ENCODE results near the gene IRF9.
A peak's percentile ranks its signal among the peaks of the same experiment; 100 is the strongest.

The IRF9 gene

GRCh38 chr14:24178399-24179178 lies 17.5 kb downstream of the IRF9 start:
- no peak for DNase-seq (ENCODE audit: low read depth)

GRCh38 chr14:24179294-24179960 lies 18.4 kb downstream of the IRF9 start:
- DNase-seq (ENCODE audit: low read depth), result no peak

- no peak for DNase-seq (ENCODE audit: low read depth)
Observed at GRCh38 chr14:24179961-24180796, 19.1 kb downstream of the IRF9 start.

- DNase-seq (ENCODE audit: low read depth), result no peak
Observed at GRCh38 chr14:24181371-24182077, 20.5 kb downstream of the IRF9 start.

GRCh38 chr14:24182110-24182882 lies 21.2 kb downstream of the IRF9 start:
- DNase-seq (ENCODE audit: low read depth), result no peak

- DNase-seq (ENCODE audit: low read depth), result no peak
Observed at GRCh38 chr14:24183014-24183481, 22.0 kb downstream of the IRF9 start.

- no peak for DNase-seq (ENCODE audit: low read depth)
Observed at GRCh38 chr14:24184104-24184970, 23.3 kb downstream of the IRF9 start.

- no peak for DNase-seq (ENCODE audit: low read depth)
Observed at GRCh38 chr14:24185026-24185425, 24.0 kb downstream of the IRF9 start.

GRCh38 chr14:24185741-24186140 lies 24.7 kb downstream of the IRF9 start:
- no peak for DNase-seq (ENCODE audit: low read depth)

GRCh38 chr14:24186831-24187538 lies 25.9 kb downstream of the IRF9 start:
- DNase-seq (ENCODE audit: low read depth), result no peak

- no peak for DNase-seq (ENCODE audit: low read depth)
Observed at GRCh38 chr14:24187539-24187915, 26.5 kb downstream of the IRF9 start.

GRCh38 chr14:24188251-24189058 lies 27.4 kb downstream of the IRF9 start, which contains the start of gene IPO4:
TSS of gene IPO4 (minus strand) at chr14:24188816. CDS start at chr14:24188787, 29 bp downstream.
- peak; percentile 92 for DNase-seq (ENCODE audit: low read depth)

- no peak for DNase-seq (ENCODE audit: low read depth)
Observed at GRCh38 chr14:24189059-24189375, 28.0 kb downstream of the IRF9 start.

- no peak for DNase-seq (ENCODE audit: low read depth)
Observed at GRCh38 chr14:24189460-24189859, 28.4 kb downstream of the IRF9 start.

- DNase-seq (ENCODE audit: low read depth), result no peak
Observed at GRCh38 chr14:24190416-24190815, 29.4 kb downstream of the IRF9 start.

GRCh38 chr14:24192933-24193332 lies 31.9 kb downstream of the IRF9 start:
- no peak for DNase-seq (ENCODE audit: low read depth)

- no peak for DNase-seq (ENCODE audit: low read depth)
Observed at GRCh38 chr14:24194186-24194872, 33.3 kb downstream of the IRF9 start.

GRCh38 chr14:24194873-24195185 lies 33.8 kb downstream of the IRF9 start:
- no peak for DNase-seq (ENCODE audit: low read depth)

Data from stimulated activated CD8-positive, alpha-beta memory T cell treated with anti-CD3 and anti-CD28 coated beads, Interleukin-12 subunit alpha, Interleukin-12 subunit beta, amount 100 ng/mL, for 1 hour (primary cell).